HG02885 (cell line): ENCODE results near the gene CAPN5.

Experiments used
- ATAC-seq: cut with Tn5 transposase; IDR thresholded peaks from one replicate; pipeline ENCODE4 v1.9.1; 2021; ENCODE audit warnings: mild to moderate bottlenecking; ENCODE audit not compliant: unreplicated experiment, poor library complexity

The CAPN5 gene

DNA sequence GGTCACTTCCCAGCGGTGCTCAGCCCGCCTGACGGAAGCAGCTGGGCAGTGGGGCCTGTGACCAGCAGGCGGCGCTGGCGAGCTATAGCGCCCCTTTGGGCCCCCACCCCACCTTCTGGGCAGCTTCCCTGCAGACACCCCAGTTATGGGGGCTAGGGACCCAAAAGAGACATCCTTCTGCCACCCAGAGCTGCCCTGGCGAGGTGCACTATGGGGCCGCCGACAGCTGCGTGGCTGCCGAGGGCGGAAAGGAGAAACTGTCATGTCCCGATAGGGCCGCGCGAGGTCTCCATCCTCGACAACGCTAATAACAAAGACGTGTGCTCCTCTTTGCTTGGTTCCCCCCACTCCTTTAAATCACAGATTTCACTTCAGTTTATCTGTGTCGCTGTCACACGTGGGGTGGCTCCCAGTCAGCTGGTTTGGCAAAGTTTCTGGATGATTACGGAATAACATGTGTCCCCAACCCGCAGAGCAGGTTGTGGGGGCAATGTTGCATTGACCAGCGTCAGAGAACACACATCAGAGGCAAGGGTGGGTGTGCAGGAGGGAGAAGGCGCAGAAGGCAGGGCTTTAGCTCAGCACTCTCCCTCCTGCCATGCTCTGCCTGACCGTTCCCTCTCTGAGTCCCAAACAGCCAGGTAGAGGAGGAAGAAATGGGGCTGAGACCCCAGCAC, 60.6 kb downstream of the CAPN5 start:
- ATAC-seq = peak; percentile 56

DNA sequence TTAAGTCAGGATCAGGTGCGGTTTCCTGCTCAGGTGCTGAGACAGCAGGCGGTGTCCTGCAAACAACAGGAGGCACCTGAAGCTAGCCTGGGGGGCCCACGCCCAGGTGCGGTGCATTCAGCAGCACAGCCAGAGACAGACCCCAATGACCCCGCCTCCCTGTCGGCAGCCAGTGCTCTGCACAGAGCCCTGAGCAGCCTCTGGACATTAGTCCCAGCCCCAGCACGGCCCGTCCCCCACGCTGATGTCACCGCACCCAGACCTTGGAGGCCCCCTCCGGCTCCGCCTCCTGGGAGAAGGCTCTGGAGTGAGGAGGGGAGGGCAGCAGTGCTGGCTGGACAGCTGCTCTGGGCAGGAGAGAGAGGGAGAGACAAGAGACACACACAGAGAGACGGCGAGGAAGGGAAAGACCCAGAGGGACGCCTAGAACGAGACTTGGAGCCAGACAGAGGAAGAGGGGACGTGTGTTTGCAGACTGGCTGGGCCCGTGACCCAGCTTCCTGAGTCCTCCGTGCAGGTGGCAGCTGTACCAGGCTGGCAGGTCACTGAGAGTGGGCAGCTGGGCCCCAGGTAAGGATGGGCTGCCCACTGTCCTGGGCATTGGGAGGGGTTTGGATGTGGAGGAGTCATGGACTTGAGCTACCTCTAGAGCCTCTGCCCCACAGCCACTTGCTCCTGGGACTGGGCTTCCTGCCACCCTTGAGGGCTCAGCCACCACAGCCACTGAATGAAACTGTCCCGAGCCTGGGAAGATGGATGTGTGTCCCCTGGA, 61.3 kb downstream of the CAPN5 start, which contains the start of gene MYO7A:
TSS of gene MYO7A (plus strand) at position 327 of the 772 bp plus-strand sequence. CDS start 2,389 bp downstream, outside the sequence.
- no peak for ATAC-seq

DNA sequence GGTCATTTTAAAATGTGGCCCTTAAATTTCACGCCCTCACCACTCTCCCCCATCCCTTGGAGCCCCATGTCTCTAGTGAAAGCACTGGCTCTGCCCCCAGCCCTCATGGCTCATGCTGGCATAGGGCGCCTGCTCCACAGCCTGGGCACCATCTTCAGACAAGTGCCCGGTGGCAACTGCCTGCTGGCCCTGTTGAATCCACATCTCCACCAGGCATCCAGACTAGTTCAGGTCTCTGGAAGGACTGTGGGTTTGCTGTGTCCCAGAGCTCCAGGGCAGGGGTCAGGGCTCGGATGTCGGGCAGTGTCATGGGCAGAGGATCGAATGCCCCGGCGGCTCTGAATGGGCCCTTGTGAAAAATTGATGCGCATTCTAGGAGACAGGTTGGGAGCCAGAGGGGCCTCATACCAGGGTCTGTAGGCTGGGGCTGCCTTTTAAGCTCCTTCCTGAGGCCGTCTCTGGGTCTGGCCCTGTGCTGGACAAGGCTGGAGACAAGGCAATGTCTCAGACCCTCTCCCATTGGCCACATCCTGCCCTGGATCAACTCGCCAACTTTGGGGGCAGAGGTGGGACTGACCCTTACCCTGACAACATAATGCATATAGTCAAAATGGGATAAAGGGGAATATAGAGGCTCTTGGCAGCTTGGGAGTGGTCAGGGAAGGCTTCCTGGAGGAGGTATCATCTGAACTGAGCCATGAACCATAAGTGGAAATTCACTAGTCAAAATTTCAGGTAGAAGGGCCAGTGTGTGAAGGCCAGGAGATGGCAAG, 62.5 kb downstream of the CAPN5 start:
- no peak for ATAC-seq

DNA sequence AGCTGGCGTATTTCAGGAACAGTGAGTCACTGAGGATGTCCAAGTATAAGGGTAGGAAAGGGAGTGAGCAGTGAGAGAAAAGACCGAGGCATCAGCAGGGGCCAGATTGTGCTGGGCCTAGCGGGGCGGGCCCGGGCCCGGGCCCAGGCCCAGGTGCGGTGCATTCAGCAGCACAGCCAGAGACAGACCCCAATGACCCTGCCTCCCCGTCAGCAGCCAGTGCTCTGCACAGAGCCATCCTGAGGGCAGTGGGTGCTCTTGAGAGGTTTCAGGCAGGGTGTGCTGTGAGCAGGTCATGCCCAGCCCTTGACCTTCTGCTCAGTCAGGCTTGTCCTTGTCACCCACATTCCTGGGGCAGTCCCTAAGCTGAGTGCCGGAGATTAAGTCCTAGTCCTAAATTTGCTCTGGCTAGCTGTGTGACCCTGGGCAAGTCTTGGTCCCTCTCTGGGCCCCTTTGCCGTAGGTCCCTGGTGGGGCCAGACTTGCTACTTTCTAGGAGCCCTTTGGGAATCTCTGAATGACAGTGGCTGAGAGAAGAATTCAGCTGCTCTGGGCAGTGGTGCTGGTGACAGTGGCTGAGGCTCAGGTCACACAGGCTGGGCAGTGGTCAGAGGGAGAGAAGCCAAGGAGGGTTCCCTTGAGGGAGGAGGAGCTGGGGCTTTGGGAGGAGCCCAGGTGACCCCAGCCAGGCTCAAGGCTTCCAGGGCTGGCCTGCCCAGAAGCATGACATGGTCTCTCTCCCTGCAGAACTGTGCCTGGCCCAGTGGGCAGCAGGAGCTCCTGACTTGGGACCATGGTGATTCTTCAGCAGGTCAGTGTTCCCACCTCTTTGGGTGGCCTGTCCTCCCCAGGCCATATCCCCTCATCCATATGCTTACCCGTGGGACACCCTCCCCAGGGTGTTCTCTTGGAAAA, 63.3 kb downstream of the CAPN5 start:
- no peak for ATAC-seq

DNA sequence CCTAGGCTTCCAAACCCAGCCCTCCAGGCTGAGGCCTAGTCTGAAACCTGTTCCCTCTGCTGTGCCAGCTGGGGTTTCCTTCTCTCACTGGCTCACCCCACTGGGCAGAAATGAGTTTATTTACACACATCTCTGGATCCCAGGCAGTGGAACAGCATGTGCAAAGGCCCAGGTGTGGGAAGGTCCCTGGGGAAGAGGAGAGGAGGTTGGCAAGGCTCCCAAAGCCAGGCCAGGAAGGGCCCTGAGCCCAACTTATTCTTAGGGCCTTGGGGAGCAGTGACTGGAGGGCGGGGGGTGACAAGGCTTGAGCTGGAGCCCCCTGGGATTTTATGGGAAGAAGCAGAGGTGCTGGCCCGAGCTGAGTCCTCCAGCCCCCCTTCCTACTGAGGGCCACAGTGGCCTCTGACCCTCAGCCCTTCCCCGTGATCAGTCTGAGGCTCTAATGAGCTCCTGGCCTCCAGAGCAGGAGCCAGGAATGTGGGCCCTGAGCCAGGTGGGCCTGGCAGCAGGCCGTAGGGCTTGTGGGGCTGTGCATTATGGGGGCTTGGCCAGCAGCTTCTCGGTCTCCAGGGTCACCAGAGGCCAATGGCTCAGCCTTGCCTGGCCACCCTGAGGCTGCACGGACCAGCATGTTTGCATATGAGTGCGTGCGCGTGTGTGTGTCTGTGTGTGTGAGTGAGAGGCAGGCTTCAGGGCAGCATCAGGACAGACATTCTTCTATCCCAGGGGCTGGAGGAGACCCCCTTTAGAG, 64.2 kb downstream of the CAPN5 start:
- no peak for ATAC-seq

DNA sequence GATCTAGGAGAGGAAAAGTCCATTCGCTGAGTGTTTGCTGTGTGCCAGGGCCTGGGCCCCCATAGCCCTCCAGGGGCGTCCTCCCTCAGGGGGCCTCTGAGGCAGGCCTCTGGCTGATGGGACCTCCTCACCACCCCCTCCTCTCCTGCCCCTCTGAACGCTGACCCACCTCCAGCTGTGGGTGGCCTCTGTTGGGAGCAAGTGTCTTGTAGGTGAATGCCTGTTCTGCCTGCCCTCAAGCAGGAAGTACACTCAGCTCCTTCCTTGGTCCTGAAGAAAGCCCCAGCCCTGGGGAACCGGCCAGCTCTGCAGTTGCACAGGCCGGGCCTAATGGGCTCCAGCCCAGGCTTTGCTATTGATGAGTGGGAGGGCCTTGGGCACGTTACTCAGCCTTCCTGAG, 64.8 kb downstream of the CAPN5 start:
- no peak for ATAC-seq

DNA sequence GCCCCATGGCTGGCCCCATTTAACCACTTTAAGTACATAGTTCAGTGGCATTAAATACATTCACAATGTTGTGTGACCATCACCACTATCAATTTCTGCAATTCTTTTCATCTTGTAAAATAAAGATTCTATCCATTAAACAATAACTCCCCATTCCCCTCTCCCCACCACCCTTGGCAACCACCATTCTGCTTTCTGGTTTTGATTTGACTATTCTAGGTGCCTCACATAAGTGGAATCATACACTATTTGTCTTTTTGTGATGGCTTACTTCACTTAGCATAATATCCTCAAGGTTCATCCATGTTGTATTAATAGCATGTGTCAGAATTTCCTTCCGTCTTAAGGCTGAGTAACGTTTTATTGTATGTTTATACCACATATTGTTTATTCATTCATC, 68.3 kb downstream of the CAPN5 start:
- no peak for ATAC-seq

DNA sequence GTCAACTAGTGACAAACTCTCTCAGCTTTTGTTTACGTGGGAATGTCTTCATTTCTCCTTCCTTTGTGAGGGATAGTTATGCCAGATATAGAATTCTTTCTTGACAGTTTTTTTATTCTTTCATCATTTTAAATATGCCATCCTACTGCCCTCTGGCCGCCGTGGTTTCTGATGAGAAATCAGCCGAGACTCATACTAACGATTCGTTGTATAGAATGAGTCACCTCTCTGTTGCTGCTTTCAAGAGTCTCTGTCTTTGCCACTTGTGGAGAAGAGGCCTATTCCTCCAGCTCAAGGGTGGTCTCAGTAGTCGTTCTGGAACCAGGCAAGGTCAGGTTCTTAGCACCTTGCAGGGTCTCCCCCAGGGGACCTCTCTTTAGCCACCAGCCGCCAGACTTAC, 69.3 kb downstream of the CAPN5 start:
- no peak for ATAC-seq

DNA sequence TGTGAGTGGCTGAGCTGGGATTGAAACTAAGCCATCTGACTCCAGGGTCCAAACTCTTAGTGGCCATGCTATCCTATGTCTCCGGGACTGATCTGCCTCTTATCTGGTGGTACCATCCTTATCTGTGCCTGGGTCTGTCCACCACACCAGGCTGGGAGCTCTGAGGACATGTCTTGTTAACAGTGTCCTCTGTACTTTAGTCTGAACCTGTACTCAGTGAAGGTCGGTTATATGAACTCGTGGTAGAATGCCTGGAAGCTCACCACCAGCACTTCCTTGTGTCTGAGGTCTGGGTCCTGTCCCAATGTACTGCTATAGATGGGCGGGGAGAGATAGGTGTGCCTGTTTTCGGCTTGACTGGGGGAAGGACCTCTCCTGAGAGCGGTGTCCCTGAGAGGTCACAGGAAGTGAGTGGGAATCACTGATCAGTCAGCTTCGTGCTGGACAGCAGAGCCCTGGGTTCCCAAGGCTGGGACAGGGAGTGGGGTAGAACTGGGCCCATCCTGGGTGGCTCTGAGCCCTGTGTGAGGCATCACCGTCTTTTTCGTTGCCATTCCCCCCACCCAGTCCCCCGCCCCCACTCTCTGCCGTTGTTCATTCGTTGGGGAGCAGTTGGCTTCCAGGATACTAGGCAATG, 70.1 kb downstream of the CAPN5 start:
- ATAC-seq = no peak

DNA sequence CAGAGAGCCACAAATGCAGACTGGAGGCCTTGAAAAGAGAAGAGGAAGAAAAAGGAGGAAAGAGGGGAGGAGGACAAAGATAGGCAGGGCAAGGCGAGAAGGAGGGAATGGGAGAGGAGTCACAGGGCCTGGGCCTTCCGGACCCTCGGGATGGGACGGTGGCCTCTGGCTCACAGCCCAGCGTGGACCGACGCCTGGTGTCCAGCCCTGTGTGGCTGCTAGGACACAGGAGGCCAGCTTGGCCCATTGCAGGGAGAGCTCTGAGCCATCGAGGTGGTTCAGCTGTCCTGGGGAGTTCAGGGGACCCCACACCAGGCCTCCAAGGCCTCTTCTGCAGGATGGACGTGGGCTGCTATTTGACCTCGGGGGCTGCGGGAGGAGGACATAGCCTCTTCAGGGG, 70.7 kb downstream of the CAPN5 start:
- ATAC-seq = no peak

DNA sequence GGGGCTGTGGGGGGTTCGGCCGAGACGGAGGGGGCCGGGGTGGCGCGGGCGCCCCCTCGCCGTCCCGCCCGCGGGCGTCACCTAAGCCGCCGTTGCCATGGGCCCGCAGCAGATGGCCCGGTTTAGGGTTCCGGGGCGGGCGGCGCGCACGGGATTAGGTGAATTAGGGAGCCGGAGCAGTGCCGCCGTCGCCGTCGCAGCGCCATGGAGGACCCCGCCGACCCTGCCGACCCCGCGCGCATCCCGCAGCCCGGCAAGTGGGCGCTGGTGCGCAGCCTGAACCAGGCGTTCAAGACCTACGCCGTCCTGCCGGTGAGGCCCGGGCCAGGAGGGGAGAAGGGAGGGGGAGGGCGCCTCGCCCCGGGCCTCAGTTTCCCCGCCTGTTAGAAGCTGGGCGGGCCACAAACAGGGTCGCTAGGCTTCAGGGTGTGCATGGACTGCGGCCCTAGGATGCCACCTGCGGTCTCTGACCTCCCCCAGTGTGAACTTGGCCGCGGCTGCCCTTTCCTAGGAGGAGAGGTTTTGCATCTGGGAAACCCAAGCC, 71.4 kb downstream of the CAPN5 start:
- no peak for ATAC-seq

DNA sequence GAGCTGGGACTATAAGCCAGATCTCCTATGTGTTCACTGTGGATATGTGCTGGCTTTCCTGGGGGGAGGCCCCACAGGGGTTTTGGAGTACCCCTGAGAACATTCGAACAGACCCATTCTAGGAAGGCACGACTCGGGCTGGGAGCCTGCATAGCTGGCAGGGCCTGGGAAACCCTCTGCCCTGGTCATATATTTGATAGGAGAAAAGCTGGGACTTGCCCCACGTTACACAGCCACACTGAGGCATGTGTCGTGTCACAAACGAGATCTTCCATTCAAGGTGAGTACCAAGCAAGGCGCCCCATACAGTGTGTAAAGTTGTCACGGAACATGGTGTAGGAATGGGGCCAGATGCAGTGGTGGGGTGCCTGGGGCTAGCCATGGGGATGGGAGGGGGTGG, 72.4 kb downstream of the CAPN5 start:
- ATAC-seq = no peak

DNA sequence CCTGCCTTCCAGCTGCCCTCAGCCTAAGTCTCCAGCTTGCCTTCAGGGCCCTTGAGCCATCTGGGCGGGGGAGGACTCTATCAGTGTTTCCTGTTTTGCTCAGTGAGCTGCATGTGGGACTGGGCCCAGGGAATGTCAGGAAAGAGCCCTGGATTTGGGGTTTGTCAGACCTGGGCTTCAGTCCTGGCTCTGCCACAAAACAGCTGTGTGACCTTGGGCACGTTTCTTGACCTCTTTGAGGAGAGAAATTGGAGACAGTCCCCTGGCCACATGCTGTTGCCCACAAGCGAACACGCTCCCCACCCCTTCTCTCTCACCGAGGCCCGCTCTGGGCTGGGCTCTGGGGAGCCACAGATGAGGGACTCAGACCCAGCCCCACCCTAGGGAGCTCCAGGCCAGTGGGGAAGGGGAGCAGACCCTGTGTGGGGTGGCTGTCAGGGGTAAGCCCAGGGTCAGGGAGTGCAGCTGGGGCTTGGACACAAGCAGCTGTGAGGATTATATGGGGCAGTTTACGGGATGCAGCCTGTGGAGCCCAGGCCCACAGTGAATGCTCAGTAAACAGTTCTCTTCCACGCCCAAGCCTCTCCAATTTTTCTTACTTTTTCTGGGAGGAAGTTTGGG, 73.6 kb downstream of the CAPN5 start:
- ATAC-seq = no peak

DNA sequence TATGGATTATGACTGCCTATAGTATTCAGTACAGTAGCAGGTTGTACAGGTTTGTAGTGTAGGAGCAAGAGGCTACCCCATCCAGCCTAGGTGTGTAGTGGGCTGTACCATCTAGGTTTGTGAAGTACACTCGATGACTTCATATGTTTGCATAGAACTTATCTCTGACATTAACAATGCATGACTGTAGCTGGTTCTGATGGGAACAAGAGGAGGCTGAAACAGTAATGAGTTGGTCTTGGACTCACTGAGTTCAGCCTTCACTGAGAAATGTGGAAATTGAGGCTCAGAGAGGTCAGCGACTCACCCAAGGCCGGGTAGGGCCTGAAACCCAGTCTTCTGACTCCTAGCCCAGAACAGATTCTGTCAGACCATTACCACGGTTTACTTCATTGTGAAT, 74.3 kb downstream of the CAPN5 start:
- ATAC-seq = no peak

DNA sequence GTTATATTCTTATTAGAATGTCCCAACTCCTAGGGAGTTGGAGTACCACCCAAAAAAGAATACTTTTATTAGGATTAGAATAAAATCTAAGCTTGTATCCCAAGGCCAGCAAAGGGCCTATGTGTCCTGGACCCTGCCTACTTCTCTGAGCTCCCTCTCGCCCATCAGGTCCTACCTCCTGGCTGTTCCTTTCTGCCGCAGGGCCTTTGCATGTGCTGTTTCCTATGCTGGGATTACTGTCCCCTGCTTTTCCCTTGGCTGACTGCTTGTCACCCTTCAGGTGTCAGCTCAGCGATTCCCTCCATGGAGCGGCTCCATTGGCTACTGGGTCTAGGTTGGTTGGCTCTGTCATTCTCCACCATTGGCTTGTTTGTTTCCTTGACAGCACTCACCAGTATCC, 74.7 kb downstream of the CAPN5 start:
- ATAC-seq = no peak

DNA sequence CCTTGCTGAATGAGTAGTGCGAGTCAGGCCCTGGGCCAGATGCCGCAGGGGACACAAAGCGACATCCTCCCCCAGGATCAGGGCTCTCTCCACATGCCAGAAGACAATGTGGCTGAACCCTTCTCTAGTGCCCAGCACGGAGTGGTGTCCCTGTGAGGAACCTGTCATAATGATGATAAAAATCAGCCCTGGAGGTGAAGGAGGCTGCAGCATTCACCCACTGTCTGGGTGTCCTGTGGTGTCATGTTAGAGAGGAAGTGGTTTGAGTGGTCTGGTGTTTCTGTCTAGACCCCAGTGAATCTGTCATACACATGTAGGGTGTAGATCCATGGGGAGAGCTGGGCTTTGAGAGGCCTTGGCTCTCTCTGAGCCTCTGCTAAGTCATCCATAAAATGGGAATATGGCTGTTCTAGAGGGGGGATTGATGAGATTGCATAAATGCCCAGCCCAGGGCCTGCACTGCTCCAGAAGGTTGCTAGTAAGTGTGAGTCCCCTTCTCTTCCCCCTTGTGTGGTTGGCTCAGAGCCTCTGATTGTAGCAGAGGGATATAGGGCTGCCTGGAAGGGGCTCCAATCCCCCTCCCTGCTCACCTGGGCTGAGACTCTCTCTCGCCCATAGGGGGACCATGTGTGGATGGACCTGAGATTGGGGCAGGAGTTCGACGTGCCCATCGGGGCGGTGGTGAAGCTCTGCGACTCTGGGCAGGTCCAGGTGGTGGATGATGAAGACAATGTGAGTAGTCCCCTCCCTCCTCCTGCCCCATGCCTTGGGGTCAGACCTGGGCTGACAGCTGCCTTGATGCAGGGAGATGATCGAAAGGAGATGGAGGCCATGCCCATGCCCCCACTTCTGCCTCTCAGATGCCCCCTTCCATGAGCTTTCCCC, 75.6 kb downstream of the CAPN5 start:
- no peak for ATAC-seq

DNA sequence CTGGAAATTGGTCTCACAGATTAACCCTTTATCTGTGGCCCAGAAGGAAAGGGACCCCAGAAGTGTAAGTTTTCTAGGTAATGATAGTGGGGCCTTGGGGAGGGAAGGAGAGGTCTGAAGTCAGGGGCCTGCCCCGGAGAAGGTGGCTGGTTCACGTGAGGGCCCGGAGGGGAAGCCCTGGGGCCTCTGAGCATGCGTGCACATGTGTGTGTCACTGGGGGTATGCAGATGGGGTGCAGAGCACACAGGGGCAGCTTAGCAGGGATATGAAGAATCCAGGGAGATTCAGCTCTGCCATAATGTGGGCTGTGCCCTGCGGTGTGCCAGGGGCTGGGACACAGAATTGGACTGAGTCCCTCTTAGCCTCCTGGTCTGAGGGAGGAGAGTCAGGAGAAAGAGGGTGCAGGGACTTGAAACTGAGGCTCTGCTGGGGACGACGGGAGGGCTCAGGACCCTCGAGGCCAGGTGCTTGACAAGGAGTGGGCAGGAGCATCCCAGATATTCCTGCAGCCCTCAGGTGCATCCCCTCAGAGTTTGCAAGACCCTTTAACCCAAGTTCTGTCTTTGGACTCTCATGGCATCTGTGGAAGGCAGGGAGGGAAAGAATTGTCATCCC, 76.7 kb downstream of the CAPN5 start:
- ATAC-seq = no peak
